H9 (cell line): ENCODE measurements around the gene DIP2A. TPM values are rescaled to one million over a fixed set of nuclear protein-coding genes. Genes with fewer than 3 reads are reported as not detected.
"Not testable (repeated sequence)": the region's sequence is repeated elsewhere in the genome, so short reads cannot be mapped to it uniquely, and the experiment has no call there.

Experiments used
- DNase-seq: peaks from one replicate; pipeline ENCODE4 v3.0.0-alpha.2; 2017
- H2AFZ ChIP-seq: one replicate; pipeline ENCODE4 v1.6.1; 2013; ENCODE audit warnings: mild to moderate bottlenecking, low read length, control low read depth, moderate library complexity
- H2AK5ac ChIP-seq: 2 replicates; pipeline ENCODE4 v1.6.1; 2013; ENCODE audit warnings: low read length, control low read depth, mixed read lengths; ENCODE audit not compliant: insufficient read length
- H2BK120ac ChIP-seq: one replicate; pipeline ENCODE4 v1.6.1; 2013; ENCODE audit warnings: low read depth, mild to moderate bottlenecking, low read length, control low read depth, inconsistent platforms; ENCODE audit not compliant: poor library complexity, severe bottlenecking
- H2BK12ac ChIP-seq: 2 replicates; pipeline ENCODE4 v1.6.1; 2013; ENCODE audit warnings: low read length, control low read depth, mixed read lengths, low read depth; ENCODE audit not compliant: insufficient read length
- H2BK15ac ChIP-seq: 2 replicates; pipeline ENCODE4 v1.6.1; 2013; ENCODE audit warnings: low read depth, low read length, control low read depth
- H2BK20ac ChIP-seq: one replicate; pipeline ENCODE4 v1.6.1; 2013; ENCODE audit warnings: low read depth, mild to moderate bottlenecking, low read length, control low read depth, inconsistent platforms; ENCODE audit not compliant: poor library complexity, severe bottlenecking
- H2BK5ac ChIP-seq: 2 replicates; pipeline ENCODE4 v1.6.1; 2013; ENCODE audit warnings: low read length, control low read depth, mixed read lengths; ENCODE audit not compliant: insufficient read length
- H3K14ac ChIP-seq: 2 replicates; pipeline ENCODE4 v1.6.1; 2013; ENCODE audit warnings: low read length, control low read depth; ENCODE audit not compliant: insufficient read depth
- H3K18ac ChIP-seq: 2 replicates; pipeline ENCODE4 v1.6.1; 2013; ENCODE audit warnings: low read depth, mild to moderate bottlenecking, mixed read lengths, low read length, control low read depth; ENCODE audit not compliant: insufficient read length
- H3K23ac ChIP-seq: 2 replicates; pipeline ENCODE4 v1.6.1; 2013; ENCODE audit warnings: low read length, control low read depth, mixed read lengths, low read depth; ENCODE audit not compliant: insufficient read length
- H3K23me2 ChIP-seq: 2 replicates; pipeline ENCODE4 v1.6.1; 2013; ENCODE audit warnings: low read depth, mild to moderate bottlenecking, mixed read lengths, low read length, control low read depth; ENCODE audit not compliant: insufficient read length, poor library complexity, severe bottlenecking
- H3K27ac ChIP-seq: 2 replicates; pipeline ENCODE4 v1.5.1; 2013; ENCODE audit warnings: low read length, control low read depth, mixed read lengths, low read depth; ENCODE audit not compliant: insufficient read length
- H3K27me3 ChIP-seq: 2 replicates; pipeline ENCODE4 v1.6.1; 2013; ENCODE audit warnings: low read length, control low read depth, inconsistent platforms; ENCODE audit not compliant: insufficient read depth
- H3K4ac ChIP-seq: 2 replicates; pipeline ENCODE4 v1.6.1; 2013; ENCODE audit warnings: low read depth, mild to moderate bottlenecking, control low read depth, inconsistent platforms, low read length, moderate library complexity
- H3K4me1 ChIP-seq: 2 replicates; pipeline ENCODE4 v1.6.1; 2013; ENCODE audit warnings: low read length, control low read depth, inconsistent platforms; ENCODE audit not compliant: insufficient read depth
- H3K4me2 ChIP-seq: 2 replicates; pipeline ENCODE4 v1.6.1; 2013; ENCODE audit warnings: low read length, control low read depth, mixed read lengths; ENCODE audit not compliant: insufficient read length, insufficient read depth
- H3K56ac ChIP-seq: 2 replicates; pipeline ENCODE4 v1.6.1; 2013; ENCODE audit warnings: low read depth, mild to moderate bottlenecking, mixed read lengths, low read length, control low read depth; ENCODE audit not compliant: insufficient read length
- H3K79me1 ChIP-seq: 2 replicates; pipeline ENCODE4 v1.6.1; 2013; ENCODE audit warnings: low read depth, mild to moderate bottlenecking, moderate library complexity, low read length, control low read depth, inconsistent platforms; ENCODE audit not compliant: insufficient read depth, poor library complexity, severe bottlenecking
- H3K79me2 ChIP-seq: 2 replicates; pipeline ENCODE4 v1.6.1; 2013; ENCODE audit warnings: low read length, control low read depth, inconsistent platforms; ENCODE audit not compliant: insufficient read depth
- H3K9ac ChIP-seq: 2 replicates; pipeline ENCODE4 v1.6.1; 2013; ENCODE audit warnings: low read length, control low read depth, mixed read lengths; ENCODE audit not compliant: insufficient read length; ENCODE audit errors: extremely low read depth
- H3K9me3 ChIP-seq: one replicate; pipeline ENCODE4 v1.6.1; 2013; ENCODE audit warnings: low read depth, low read length, inconsistent platforms; ENCODE audit not compliant: control insufficient read depth
- H3T11ph ChIP-seq: one replicate; pipeline ENCODE4 v1.6.1; 2013; ENCODE audit warnings: mild to moderate bottlenecking, low read length, control low read depth, inconsistent platforms
- H4K20me1 ChIP-seq: one replicate; pipeline ENCODE4 v1.6.1; 2013; ENCODE audit not compliant: control insufficient read depth, insufficient read length, insufficient read depth
- H4K5ac ChIP-seq: 2 replicates; pipeline ENCODE4 v1.6.1; 2013; ENCODE audit warnings: low read depth, mild to moderate bottlenecking, mixed read lengths, low read length, control low read depth; ENCODE audit not compliant: insufficient read length
- H4K8ac ChIP-seq: replicated peaks from 2 replicates; pipeline ENCODE4 v1.6.1; 2013; ENCODE audit warnings: low read length, control low read depth, mixed read lengths, low read depth; ENCODE audit not compliant: insufficient read length
- H4K91ac ChIP-seq: 2 replicates; pipeline ENCODE4 v1.6.1; 2013; ENCODE audit warnings: low read depth, mild to moderate bottlenecking, moderate library complexity, mixed read lengths, low read length, control low read depth; ENCODE audit not compliant: insufficient read length
- H3K27ac Mint-ChIP-seq, 3 experiments: 2 replicates in 2 of 3; 3 replicates in 1 of 3; pipeline ENCODE4 v1.8.0; 2020 to 2021; ENCODE audit warnings: mixed read lengths in 3 of 3, mild to moderate bottlenecking in 1 of 3, moderate library complexity in 1 of 3
- H3K27me3 Mint-ChIP-seq: 2 replicates; pipeline ENCODE4 v1.8.0; 2021; ENCODE audit warnings: low read depth, mild to moderate bottlenecking, moderate library complexity, mixed read lengths
- H3K36me3 Mint-ChIP-seq, 3 experiments: 2 replicates in 2 of 3; 3 replicates in 1 of 3; pipeline ENCODE4 v1.8.0; 2020 to 2021; ENCODE audit warnings: low read depth in 3 of 3, mixed read lengths in 3 of 3; ENCODE audit not compliant: insufficient read depth in 1 of 3
- H3K4me1 Mint-ChIP-seq, 2 experiments: 2 replicates each; pipeline ENCODE4 v1.8.0; 2020; ENCODE audit warnings: mixed read lengths in 2 of 2
- H3K4me3 Mint-ChIP-seq, 2 experiments: 2 replicates in 1 of 2; 3 replicates in 1 of 2; pipeline ENCODE4 v1.8.0; 2020 to 2021; ENCODE audit warnings: mild to moderate bottlenecking in 2 of 2, mixed read lengths in 2 of 2, moderate library complexity in 1 of 2
- H3K9me3 Mint-ChIP-seq, 2 experiments: 2 replicates in 1 of 2; 3 replicates in 1 of 2; pipeline ENCODE4 v1.8.0; 2020; ENCODE audit warnings: mild to moderate bottlenecking in 2 of 2, mixed read lengths in 2 of 2, moderate library complexity in 1 of 2
- WGBS: extraction: QIAGEN DNeasy Blood & Tissue Kit; methylation state at CpG from one replicate; pipeline ENCODE4 v1.1.7; 2013; ENCODE audit warnings: missing lambda C conversion rate, low lambda C conversion rate, mixed read lengths; ENCODE audit not compliant: insufficient read length; ENCODE audit errors: extremely low coverage; 5-methylcytosine and 5-hydroxymethylcytosine counted together
- total RNA-seq: library from RNA; stranded (reverse); gene quantifications from 2 replicates; pipeline ENCODE4 v1.2.1, GENCODE V29; 2021
- TF ChIP-seq, protein P1 (sequence below): fragments of 200-600 bp; sonication (generic); conservative IDR thresholded peaks from 3 replicates; pipeline ENCODE4 v1.8.0; 2021; ENCODE audit warnings: antibody characterized with exemption, mild to moderate bottlenecking

The DIP2A gene
- total RNA-seq, 1 experiment from 2014 or later = 25.2 TPM

DNA sequence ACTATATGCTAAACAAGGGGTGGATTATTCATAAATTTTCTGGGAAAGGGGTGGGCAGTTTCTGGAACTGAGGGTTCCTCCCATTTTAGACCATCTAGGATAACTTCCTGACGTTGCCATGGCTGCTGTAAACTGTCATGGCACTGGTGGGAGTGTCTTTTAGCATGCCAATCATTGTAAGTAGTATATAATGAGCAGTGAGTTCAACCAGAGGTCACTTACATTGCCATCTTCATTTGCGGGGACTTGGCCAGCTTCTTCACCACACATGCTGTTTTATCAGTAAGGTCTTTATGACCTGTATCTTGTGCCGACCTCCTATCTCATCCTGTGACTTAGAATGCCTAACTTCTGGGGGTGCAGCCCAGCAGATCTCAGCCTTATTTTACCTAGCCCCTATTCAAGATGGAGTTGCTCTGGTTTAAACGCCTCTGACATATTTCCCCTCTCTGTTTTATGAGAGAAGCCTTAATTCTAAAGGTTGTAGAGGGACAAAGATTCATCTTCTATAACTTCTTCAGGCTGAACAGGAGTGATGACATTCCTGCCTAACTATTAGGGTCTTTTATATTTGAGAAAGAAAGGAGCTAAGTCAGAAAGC is 60.4 kb downstream of the DIP2A start:
- no peak overlapping the region for H3K27ac Mint-ChIP-seq
- WGBS = no CpG with 5 or more reads among the region's 4 CpGs

DNA sequence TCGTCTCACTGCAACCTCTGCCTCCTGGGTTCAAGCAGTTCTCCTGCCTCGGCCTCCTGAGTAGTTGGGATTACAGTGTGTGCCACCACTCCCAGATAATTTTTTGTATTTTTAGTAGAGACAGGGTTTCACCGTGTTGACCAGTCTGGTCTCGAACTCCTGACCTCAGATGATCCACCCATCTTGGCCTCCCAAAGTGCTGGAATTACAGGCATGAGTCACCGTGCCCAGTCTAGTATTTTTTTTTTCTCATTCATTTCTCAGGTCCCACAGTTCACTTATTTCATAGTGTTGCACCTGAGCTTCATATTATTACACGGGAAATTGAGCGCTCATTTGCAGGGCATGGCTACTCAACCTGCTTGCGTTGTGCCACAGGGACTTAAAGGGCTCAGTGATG is 68.7 kb downstream of the DIP2A start:
- H3K4me2 ChIP-seq = not testable (repeated sequence)

More for the DNA sequence above, 60.4 kb downstream of the DIP2A start:
- Mint-ChIP-seq H3K9me3 (peaks cover 5% of the 10 kb centered on the region in 2 experiments; a peak in 2 of 5 replicates), H3K36me3 (peaks cover 17 to 33% (median 17%) of the 10 kb centered on the region in 3 experiments), H3K4me3 (no peak overlapping the region; a peak in 1 of 5 replicates), H3K4me1 (no peaks in the 10 kb centered on the region; a peak in 1 of 4 replicates), H3K27me3 (no peaks in the 10 kb centered on the region)
- Histone ChIP-seq H2AK5ac (no peak overlapping the region), H3K27me3 (no peaks in the 10 kb centered on the region), H3K4me2 (no peak overlapping the region), H3K56ac (no peak overlapping the region), H4K8ac (no peak overlapping the region), H2AFZ (no peak overlapping the region), H3K23ac (no peak overlapping the region), H4K91ac (no peak overlapping the region), H4K5ac (no peak overlapping the region), H3K27ac (no peak overlapping the region), H3K18ac (no peak overlapping the region), H3K23me2 (no peaks in the 10 kb centered on the region), H2BK120ac (no peak overlapping the region), H4K20me1 (no peaks in the 10 kb centered on the region), H3K4ac (no peak overlapping the region), H2BK20ac (no peak overlapping the region), H3K14ac (no peak overlapping the region), H3K4me1 (no peaks in the 10 kb centered on the region), H3T11ph (no peak overlapping the region), H3K9ac (no peak overlapping the region), H3K79me2 (no peaks in the 10 kb centered on the region), H3K79me1 (no peaks in the 10 kb centered on the region), H3K9me3 (no peaks in the 10 kb centered on the region), H2BK12ac (no peak overlapping the region), H2BK5ac (no peak overlapping the region), H2BK15ac (no peak overlapping the region)
- DNase-seq = no peak
- TF ChIP-seq, protein P1, sequence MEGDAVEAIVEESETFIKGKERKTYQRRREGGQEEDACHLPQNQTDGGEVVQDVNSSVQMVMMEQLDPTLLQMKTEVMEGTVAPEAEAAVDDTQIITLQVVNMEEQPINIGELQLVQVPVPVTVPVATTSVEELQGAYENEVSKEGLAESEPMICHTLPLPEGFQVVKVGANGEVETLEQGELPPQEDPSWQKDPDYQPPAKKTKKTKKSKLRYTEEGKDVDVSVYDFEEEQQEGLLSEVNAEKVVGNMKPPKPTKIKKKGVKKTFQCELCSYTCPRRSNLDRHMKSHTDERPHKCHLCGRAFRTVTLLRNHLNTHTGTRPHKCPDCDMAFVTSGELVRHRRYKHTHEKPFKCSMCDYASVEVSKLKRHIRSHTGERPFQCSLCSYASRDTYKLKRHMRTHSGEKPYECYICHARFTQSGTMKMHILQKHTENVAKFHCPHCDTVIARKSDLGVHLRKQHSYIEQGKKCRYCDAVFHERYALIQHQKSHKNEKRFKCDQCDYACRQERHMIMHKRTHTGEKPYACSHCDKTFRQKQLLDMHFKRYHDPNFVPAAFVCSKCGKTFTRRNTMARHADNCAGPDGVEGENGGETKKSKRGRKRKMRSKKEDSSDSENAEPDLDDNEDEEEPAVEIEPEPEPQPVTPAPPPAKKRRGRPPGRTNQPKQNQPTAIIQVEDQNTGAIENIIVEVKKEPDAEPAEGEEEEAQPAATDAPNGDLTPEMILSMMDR = no peak

More for the DNA sequence above, 68.7 kb downstream of the DIP2A start:
- not testable (repeated sequence) for H2BK15ac ChIP-seq, H3T11ph ChIP-seq, H3K9ac ChIP-seq, H4K20me1 ChIP-seq, H3K27ac ChIP-seq, H4K8ac ChIP-seq, H3K79me1 ChIP-seq, H2BK12ac ChIP-seq, H3K36me3 Mint-ChIP-seq, DNase-seq, H3K27me3 Mint-ChIP-seq, H3K18ac ChIP-seq, H4K91ac ChIP-seq, H3K27me3 ChIP-seq, H3K14ac ChIP-seq, H2AK5ac ChIP-seq, H3K4me1 ChIP-seq, H3K79me2 ChIP-seq, H2AFZ ChIP-seq, H3K23me2 ChIP-seq, H3K4me1 Mint-ChIP-seq, H2BK20ac ChIP-seq, H3K4ac ChIP-seq, H3K9me3 Mint-ChIP-seq, H3K9me3 ChIP-seq, H3K4me3 Mint-ChIP-seq, H4K5ac ChIP-seq, H2BK120ac ChIP-seq, H3K23ac ChIP-seq, H3K56ac ChIP-seq, H2BK5ac ChIP-seq
- H3K27ac Mint-ChIP-seq = peak overlapping the region; percentile 52 to 82 (median 65); a peak in 3 of 7 replicates
- no CpG with 5 or more reads among the region's 8 CpGs for WGBS
